Cerebellar nuclear complex (tissue), 1 donor: ENCODE measurements around the gene UGT2A3.

ENCODE experiments used
- DNase-seq, 2 experiments: peaks; one replicate each; lab custom pipeline; 2025; lab: John Stamatoyannopoulos, UW

Gene UGT2A3

DNA sequence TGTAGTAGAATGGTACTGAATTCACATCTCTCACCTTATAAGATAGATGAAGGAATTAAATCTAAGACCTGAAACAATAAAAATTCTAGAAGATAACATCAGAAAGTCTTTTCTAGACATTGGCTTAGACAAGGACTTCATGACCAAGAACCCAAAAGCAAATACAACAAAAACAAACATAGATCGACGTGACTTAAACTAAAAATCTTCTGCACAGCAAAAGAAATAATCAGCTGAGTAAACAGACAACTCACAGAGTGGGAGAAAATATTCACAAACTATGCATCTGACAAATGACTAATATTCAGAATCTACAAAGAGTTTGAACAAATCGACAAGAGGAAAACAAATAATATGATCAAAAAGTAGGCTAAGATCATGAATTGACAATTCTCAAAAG, 38.8 kb downstream of the UGT2A3 start:
- no peak for DNase-seq

DNA sequence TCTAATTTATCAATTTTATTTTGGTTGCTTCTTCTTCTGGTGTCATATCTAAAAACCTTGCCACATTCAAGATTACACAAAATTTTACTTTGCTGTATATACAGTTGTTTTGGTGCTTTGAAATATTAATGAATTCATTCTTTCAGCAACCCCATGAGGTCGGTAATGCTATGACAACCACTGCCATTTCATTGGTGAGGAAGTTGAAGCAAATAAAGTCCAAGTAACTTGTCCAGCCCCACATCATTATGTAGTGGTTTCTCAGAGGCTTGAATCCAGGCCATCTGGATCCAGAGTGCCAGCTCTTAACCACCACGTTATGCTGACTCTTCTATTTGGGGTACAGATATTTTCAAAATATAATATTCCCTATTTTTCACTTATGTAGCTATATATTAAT, 42.2 kb downstream of the UGT2A3 start:
- no peak for DNase-seq

DNA sequence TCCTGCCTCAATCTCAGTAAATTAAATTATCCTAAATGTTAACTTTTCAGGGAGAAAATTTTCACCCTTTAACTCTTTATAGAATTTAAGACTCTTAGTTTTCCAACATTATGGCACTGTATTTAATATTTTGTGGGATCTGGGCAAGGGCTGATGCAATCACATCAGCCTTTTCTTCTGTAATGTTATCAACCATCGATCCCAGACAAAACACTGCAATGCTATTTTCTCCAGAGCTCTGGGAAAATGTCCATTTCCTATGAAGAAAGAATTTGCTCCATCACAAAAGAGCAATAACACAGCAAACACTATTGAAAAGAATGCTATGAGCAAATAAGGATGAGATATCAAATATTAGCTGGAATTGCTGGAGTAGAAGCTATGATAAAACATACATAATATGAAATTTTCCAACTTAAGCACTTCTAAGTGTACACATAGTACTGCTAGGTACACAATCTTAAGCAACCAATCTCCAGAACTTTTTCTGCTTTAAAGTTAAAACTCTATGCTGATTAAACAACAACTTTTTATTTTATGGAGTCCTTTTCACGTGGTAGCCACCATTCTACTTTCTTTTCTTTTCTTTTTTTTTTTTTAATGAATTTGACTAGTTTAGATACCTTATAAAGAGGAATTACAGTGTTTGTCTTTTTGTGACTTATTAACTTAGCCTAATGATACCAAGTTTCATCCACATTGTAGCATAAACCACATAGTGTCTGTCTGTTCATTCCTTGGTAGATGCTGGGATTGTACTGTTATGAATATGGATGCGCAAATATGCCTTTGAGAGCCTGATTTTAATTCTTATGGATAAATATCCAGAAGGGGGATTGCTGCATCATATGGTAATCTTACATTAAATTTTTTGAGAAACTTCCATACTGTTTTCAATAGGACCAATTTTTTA, 43.6 kb downstream of the UGT2A3 start:
- no peak for DNase-seq

DNA sequence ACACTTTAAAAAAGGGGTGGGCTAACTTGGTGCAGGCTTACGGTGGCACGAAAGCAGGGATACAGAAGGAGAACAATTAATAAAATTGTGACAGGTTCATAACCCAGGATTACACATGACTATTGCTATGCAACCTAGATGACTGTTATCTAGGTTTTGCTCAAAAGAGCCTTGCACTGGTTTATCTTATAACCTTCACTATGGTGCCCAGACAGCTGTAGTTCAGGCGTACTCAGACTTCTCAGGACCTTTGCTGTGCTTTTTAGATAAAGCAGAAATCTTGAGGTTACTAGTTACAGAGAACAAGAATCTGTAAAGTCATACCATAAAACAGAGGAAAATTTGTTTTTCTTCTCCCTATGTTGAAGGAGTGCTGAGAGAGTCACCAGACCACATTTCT, 44.4 kb downstream of the UGT2A3 start:
- DNase-seq = no peak

DNA sequence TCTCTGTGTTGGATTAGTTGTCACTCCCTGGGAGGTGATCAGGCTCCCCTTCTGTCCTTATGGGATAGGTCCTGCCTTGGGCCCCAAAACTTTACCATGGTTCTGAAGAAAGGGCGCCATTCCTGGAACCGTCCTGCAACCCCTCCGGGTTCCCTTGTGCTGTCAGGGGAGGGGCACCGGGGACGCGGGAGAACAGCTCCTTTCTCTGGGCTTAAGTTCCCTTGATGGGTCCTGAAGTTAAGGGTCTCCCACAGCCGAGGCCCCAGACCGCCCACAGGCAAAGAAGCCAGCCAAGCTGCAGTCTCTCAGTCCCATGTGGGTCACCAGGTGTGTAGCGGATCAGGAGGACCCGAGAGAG, 44.8 kb downstream of the UGT2A3 start:
- no peak for DNase-seq

DNA sequence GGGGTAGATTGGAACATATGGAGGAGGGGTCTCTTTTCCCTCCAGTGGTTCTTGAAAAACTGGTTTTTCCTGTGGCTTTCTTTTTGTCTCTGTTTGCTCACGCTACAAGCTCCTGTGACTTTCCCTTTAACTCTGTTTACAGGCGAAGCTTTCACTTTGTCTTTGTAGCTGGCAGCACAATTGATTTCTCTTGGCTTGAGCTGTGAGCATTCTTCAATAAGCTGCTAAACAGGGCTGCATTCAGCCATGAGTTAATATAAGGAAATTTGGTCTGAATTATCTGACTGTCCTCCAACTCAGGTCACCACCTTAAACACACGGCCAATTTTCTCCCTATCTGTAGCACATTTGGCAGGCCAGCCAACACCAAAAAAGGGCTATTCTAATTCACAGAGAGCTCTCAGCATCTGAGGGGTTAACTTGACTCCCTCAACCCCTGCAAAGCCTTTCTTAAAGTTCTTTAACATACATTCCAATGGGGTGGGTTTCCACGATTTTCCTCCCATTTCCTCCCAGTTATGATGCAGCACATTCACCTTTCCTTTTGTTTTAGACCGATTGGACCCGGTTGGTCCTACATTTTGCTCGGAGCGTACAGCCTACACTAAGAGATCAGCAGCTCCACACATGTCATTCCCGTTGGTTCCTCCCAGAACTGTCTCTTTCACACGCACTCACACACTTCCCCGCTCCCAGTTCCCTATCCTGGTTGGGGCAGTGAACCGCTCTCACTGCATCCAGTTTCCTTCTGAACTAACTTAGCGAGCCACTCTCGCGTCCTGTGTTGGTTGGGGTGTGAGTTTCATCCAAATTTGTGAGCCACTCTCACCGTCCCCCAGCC, 45.4 kb downstream of the UGT2A3 start:
- no peak for DNase-seq

DNA sequence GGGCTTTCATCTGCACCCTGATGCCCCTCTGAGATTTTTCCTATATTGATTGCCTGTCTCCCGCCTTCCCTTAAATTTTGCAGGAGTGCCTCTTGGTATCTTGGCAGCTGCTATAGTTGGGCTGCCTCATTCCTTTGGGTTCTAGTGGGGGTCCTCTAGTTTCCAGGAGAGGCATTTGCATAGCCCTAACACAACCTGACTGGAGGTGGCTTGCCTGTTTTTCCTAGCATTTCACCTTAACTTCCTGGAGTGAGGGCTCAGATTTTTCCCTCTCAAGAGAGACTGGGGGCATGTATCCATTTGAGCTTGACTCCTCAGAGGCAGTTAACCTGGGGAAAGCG, 46.0 kb downstream of the UGT2A3 start:
- no peak for DNase-seq

DNA sequence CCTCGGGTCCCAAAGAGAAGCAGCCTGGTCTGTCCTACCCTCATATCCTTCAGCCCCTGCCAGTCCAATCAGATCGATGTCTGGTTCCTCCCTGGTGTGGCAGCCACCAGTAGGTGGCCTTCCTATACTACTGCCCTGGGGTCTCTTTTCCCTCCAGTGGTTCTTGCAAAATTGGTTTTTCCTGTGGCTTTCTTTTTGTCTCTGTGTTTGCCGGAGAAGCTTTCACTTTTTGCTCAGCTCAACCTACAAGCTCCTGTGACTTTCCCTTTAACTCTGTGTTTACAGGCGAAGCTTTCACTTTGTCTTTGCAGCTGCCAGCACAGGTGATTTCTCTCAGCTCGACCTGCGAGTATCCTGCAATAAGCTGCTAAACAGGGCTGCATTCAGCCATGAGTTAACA, 46.8 kb downstream of the UGT2A3 start:
- no peak for DNase-seq

DNA sequence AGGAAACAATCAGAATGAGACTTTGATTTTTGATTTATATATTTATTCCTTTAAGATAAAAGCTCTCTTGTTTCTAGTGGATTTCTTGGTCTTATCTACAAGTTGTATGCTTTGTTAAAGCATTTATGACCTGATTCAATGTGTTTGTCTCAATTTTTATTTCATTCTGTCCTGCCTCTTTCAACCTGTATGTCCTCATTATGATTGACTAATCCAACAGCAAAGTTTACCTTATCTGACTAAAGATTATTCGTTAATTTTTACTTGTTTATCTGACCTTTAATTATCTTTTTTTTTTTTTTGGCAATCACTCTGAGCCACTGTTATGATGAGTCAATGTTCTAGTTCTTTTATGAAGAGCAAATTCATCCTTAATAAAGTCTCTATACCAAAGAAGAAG, 54.9 kb downstream of the UGT2A3 start:
- DNase-seq = no peak

DNA sequence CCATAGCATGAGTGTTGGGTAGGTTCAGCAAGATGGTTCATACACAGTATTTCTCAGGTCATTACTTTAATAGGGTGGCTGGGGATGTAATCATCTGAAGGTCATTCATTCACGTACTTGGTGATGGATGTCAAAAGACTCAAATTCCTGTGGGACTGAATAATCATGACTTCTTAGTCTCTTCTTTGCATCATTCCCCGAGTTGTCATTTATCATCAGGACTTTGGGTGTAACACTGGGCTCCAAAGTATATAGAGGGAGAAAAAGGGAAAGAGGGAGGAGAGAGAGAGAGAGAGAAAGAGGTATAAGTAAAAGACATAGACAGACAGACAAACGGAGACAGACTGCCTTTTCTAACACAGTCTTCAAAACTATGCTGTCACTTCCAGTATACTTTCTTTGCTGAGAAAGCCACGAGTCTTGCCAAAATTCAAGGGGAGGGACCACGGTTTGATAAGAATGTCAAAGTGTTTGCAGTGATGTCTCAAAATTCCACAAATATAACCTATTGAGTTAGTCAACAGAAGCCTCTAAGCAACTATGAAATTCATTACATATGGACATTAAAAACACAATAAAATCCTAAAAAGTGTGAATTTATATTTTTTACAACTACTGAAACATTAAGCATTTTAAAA, 55.9 kb downstream of the UGT2A3 start:
- DNase-seq = no peak

DNA sequence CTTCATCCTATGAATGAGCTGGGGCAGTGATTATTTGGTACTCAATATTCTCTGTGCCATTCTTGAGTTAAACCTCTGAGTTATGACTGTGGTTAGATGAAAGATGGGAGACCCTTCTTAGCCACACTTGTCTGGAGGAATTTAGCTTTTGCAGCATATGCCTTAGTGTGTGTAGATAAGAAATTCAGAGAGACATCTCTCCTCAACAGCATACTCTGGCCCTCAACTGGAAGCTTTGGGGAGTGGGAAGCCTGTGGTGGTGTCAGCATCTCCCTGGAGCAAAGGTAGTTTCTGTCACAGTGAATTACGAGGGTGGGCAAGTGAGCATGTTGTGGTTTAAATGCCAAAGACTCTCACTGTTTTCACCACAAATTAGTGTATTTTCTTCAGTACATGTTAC, 58.7 kb downstream of the UGT2A3 start:
- no peak for DNase-seq

DNA sequence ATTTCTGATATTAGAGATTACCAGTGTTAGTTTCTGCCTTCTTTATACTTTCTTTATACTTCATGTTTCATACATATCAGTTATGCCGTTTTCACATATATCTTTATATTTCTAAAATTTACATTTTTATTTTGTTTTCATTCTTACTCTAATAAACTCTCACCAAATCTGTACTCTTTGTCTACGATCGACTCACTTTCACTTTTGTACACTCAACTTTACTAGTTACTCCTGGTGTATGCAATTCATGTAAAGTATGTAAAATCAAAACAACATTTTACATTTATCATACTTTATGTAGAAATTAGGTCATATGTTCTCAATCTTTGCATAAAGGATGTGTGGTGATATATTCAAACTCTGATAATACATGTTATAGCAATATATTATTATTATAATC, 59.9 kb downstream of the UGT2A3 start:
- no peak for DNase-seq

DNA sequence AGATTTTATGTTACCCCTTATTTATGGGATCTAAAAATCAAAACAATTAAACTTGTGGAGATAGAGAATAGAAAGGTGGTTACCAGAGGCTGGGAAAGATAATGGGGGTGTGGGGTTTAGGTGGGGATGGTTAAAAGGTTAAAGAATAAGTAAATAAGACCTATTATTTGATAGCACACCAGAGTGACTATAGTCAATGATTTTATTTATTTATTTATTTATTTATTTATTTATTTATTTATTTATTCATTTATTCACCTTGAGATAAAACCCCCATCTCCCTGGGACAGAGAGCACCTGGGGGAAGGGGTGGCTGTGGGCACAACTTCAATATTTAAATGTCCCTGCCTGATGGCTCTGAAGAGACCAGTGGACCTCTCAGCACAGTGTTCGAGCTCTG, 66.1 kb downstream of the UGT2A3 start:
- no peak for DNase-seq

DNA sequence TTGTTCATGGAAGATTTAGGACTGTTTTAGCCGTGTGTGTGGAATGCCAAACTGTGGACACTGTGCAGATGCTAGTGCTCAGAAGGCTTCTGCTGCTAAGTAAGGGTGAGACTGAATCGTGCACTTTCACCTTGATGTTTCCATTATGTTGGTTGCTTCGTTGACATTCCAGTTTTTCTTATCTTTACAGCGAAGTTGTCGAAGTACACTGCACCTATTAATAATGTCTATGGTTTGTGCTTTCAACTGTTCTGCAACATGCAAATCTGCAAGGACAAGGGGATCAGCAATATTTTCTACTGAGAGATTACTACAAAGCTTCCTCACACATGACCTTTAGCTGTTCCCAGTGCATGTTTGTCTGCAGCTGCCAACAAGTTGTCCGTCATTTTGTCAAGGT, 67.7 kb downstream of the UGT2A3 start:
- DNase-seq = no peak
